ENCODE measurements around the gene PRDM2. TPM values are rescaled to one million over a fixed set of nuclear protein-coding genes. Genes with fewer than 3 reads are reported as not detected.

PRDM2 gene
- total RNA-seq, 3 donors from 2014 or later (not counting 1 experiment from before 2014, with no cell fraction given), result 168 to 193 (median 184) TPM

DNA sequence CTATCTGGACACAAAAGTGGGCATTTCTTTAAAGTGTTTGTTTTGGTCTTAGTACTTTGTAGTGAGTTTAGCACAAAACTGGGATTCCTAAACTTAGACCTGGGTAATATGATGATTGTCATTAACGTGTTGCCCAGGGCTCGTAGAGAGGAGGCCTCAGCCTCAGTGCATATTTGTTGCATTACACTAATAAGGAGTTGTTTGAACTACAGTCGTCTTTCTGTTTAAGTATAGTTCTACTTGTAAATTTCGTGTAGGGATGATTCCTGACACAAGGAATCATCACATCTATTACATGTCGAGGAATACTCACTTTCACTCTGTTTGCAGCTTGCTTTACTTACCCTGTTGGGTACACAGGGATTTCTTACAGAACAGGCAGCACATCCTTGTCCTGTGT is 85.0 kb downstream of the PRDM2 start:
- no peak for DNase-seq
- Mint-ChIP-seq H3K36me3 (peaks cover 19% of the 10 kb centered on the region), H3K27me3 (ENCODE audit: low read depth in 2 of 2) (no peaks in the 10 kb centered on the region), H3K4me3 (no peak overlapping the region), H3K27ac (peak overlapping the region; percentile 51 to 69), H3K4me1 (peaks cover 70 to 73% of the 10 kb centered on the region in 2 donors), H3K9me3 (no peaks in the 10 kb centered on the region)
- intact Hi-C loops (cut with micrococcal nuclease), result no loop called here
- H3K9me3 ChIP-seq (ENCODE audit: control insufficient read depth, insufficient read depth, low read length), result no peaks in the 10 kb centered on the region
- TF ChIP-seq, protein P1, sequence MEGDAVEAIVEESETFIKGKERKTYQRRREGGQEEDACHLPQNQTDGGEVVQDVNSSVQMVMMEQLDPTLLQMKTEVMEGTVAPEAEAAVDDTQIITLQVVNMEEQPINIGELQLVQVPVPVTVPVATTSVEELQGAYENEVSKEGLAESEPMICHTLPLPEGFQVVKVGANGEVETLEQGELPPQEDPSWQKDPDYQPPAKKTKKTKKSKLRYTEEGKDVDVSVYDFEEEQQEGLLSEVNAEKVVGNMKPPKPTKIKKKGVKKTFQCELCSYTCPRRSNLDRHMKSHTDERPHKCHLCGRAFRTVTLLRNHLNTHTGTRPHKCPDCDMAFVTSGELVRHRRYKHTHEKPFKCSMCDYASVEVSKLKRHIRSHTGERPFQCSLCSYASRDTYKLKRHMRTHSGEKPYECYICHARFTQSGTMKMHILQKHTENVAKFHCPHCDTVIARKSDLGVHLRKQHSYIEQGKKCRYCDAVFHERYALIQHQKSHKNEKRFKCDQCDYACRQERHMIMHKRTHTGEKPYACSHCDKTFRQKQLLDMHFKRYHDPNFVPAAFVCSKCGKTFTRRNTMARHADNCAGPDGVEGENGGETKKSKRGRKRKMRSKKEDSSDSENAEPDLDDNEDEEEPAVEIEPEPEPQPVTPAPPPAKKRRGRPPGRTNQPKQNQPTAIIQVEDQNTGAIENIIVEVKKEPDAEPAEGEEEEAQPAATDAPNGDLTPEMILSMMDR (IDR thresholded peaks at IDR 0.05), result no peak
- ATAC-seq, result no peak
- H3K36me3 ChIP-seq (ENCODE audit: control insufficient read depth, insufficient read depth, low read length), result peaks cover 75% of the 10 kb centered on the region
- H3K4me1 ChIP-seq (ENCODE audit: control insufficient read depth, insufficient read depth, low read length), result peaks cover 3% of the 10 kb centered on the region
- no peaks in the 10 kb centered on the region for H3K27me3 ChIP-seq (ENCODE audit: control insufficient read depth, insufficient read depth, low read length)
- no peak overlapping the region for H3K4me3 ChIP-seq (ENCODE audit: low read length)
- H3K27ac ChIP-seq (ENCODE audit: low read length), result no peak overlapping the region
- WGBS (ENCODE audit: insufficient coverage), result 91% methylated on average over 3 of the region's 5 CpGs

DNA sequence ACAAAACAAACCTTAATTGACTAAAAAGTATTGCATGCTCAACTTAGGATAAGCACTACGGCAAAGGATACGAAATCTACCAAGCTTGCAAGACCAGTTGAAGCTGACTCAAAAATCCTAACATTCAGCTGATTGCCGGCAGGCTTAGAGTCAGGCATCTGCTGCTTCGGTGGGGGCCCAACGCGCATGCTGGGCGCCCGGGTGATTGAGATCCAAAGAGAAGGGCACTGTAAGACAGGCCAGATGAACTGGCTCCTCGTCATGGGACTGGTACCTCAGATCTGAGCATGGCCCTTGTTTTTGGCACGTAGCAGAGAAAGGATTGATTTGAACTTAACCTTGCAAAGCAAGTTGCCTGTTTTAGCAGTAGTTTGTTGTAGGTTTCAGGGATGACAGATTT is 86.6 kb downstream of the PRDM2 start:
- Mint-ChIP-seq H3K4me1 (peaks cover 75 to 76% of the 10 kb centered on the region in 2 donors), H3K27ac (peak overlapping the region in 1 of 2 donors; percentile 6), H3K27me3 (ENCODE audit: low read depth in 2 of 2) (no peaks in the 10 kb centered on the region), H3K4me3 (no peak overlapping the region), H3K9me3 (no peaks in the 10 kb centered on the region), H3K36me3 (peaks cover 10% of the 10 kb centered on the region)
- Histone ChIP-seq H3K4me1 (ENCODE audit: control insufficient read depth, insufficient read depth, low read length) (peaks cover 11% of the 10 kb centered on the region), H3K36me3 (ENCODE audit: control insufficient read depth, insufficient read depth, low read length) (peaks cover 61% of the 10 kb centered on the region), H3K27me3 (ENCODE audit: control insufficient read depth, insufficient read depth, low read length) (no peaks in the 10 kb centered on the region), H3K27ac (ENCODE audit: low read length) (no peak overlapping the region), H3K9me3 (ENCODE audit: control insufficient read depth, insufficient read depth, low read length) (no peaks in the 10 kb centered on the region), H3K4me3 (ENCODE audit: low read length) (no peak overlapping the region)
- TF ChIP-seq, protein P1 (IDR thresholded peaks at IDR 0.05), result no peak
- 96% methylated on average over 10 of the region's 10 CpGs for WGBS (ENCODE audit: insufficient coverage)
- DNase-seq (no peak), ATAC-seq (no peak)
- intact Hi-C loops (cut with micrococcal nuclease), result no loop called here

DNA sequence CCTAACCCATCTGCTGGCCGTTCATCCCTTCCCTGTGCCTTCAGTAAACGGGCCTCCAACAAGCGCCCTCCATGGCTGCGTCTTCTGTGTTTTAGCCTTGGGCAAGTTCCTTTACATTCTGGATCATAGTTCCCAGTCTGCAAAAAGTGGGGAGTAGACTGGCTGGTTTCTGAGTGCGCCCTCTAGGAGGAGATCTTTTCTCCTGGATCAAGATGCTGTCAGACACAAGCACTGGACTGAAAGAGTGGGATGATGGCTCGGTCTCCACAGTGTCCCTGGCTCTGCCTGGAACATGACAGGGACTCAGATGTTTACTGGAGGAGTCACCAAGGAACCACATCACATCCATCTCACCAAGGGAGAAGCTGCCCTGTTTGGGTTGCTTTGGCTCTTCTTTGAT is 88.8 kb downstream of the PRDM2 start:
- H3K9me3 ChIP-seq (ENCODE audit: control insufficient read depth, insufficient read depth, low read length), result no peaks in the 10 kb centered on the region
- intact Hi-C loops (cut with micrococcal nuclease), result no loop called here
- Mint-ChIP-seq H3K36me3 (no peaks in the 10 kb centered on the region), H3K4me3 (no peak overlapping the region), H3K4me1 (peaks cover 67 to 73% of the 10 kb centered on the region in 2 donors), H3K27ac (peak overlapping the region; percentile 68 to 79), H3K27me3 (ENCODE audit: low read depth in 2 of 2) (no peaks in the 10 kb centered on the region), H3K9me3 (no peaks in the 10 kb centered on the region)
- no peaks in the 10 kb centered on the region for H3K27me3 ChIP-seq (ENCODE audit: control insufficient read depth, insufficient read depth, low read length)
- WGBS (ENCODE audit: insufficient coverage), result 95% methylated on average over 6 of the region's 6 CpGs
- TF ChIP-seq, protein P1 (IDR thresholded peaks at IDR 0.05), result no peak
- peaks cover 46% of the 10 kb centered on the region for H3K36me3 ChIP-seq (ENCODE audit: control insufficient read depth, insufficient read depth, low read length)
- DNase-seq (no peak), ATAC-seq (no peak)
- no peak overlapping the region for H3K27ac ChIP-seq (ENCODE audit: low read length)
- no peak overlapping the region for H3K4me3 ChIP-seq (ENCODE audit: low read length)
- H3K4me1 ChIP-seq (ENCODE audit: control insufficient read depth, insufficient read depth, low read length), result peaks cover 11% of the 10 kb centered on the region
